Liver (tissue), 9 donors: Measurements from ENCODE around the gene PTPN14. TPM values are rescaled to one million over a fixed set of nuclear protein-coding genes. Genes with fewer than 3 reads are reported as not detected.

Experiments used
- DNase-seq: peaks from one replicate; pipeline ENCODE4 v3.0.0-alpha.2; 2017; ENCODE audit warnings: low spot score
- H3K27ac ChIP-seq, 2 donors: one replicate each; pipeline ENCODE4 v1.7.0; 2013; ENCODE audit warnings: inconsistent platforms in 2 of 2, low read length in 2 of 2, control low read depth in 1 of 2, low read depth in 1 of 2, mild to moderate bottlenecking in 1 of 2
- H3K27me3 ChIP-seq, 4 donors: one replicate each; pipeline versions ENCODE4 v1.6.1 to v1.7.0; 2013; ENCODE audit warnings: low read length in 3 of 4, inconsistent platforms in 1 of 4, mild to moderate bottlenecking in 1 of 4, moderate library complexity in 1 of 4; ENCODE audit not compliant: control insufficient read depth in 4 of 4, insufficient read depth in 4 of 4
- H3K36me3 ChIP-seq, 4 donors: one replicate each; pipeline versions ENCODE4 v1.6.1 to v1.7.0; 2013; ENCODE audit warnings: low read length in 3 of 4, mild to moderate bottlenecking in 3 of 4, low read depth in 1 of 4, moderate library complexity in 1 of 4; ENCODE audit not compliant: control insufficient read depth in 4 of 4, insufficient read depth in 3 of 4
- H3K4me1 ChIP-seq, 4 donors: one replicate each; pipeline versions ENCODE4 v1.6.1 to v1.7.0; 2013; ENCODE audit warnings: low read length in 3 of 4, mild to moderate bottlenecking in 3 of 4, moderate library complexity in 1 of 4; ENCODE audit not compliant: control insufficient read depth in 4 of 4, insufficient read depth in 4 of 4
- H3K4me3 ChIP-seq, 3 donors: one replicate each; pipeline versions ENCODE4 v1.6.1 to v1.7.0; 2013; ENCODE audit warnings: low read length in 3 of 3, control low read depth in 1 of 3, low read depth in 1 of 3, mild to moderate bottlenecking in 1 of 3
- H3K9ac ChIP-seq, 2 donors: one replicate each; pipeline ENCODE4 v1.7.0; 2013; ENCODE audit warnings: low read length in 2 of 2, mild to moderate bottlenecking in 2 of 2, moderate library complexity in 2 of 2, control low read depth in 1 of 2, low read depth in 1 of 2
- H3K9me3 ChIP-seq, 4 donors: one replicate each; pipeline versions ENCODE4 v1.6.1 to v1.7.0; 2013; ENCODE audit warnings: low read length in 3 of 4; ENCODE audit not compliant: control insufficient read depth in 4 of 4
- CTCF ChIP-seq: fragments of 150-350 bp; IDR thresholded peaks from 2 replicates; pipeline ENCODE4 v1.5.1; 2017; ENCODE audit warnings: improper control_type of control experiment, low read depth, low read length; ENCODE audit not compliant: missing input control
- EGR1 ChIP-seq, 2 donors: IDR thresholded peaks; 2 replicates each; pipeline ENCODE4 v1.6.1; 2016 to 2018; ENCODE audit warnings: antibody characterized with exemption in 2 of 2, low read depth in 2 of 2
- FOXA1 ChIP-seq: IDR thresholded peaks from 2 replicates; pipeline ENCODE4 v1.6.1; 2016; ENCODE audit warnings: antibody characterized with exemption
- FOXA2 ChIP-seq: IDR thresholded peaks from 2 replicates; pipeline ENCODE4 v1.6.1; 2016; ENCODE audit warnings: antibody characterized with exemption
- GABPA ChIP-seq, 2 donors: IDR thresholded peaks in 1 of 2; conservative IDR thresholded peaks in 1 of 2; 2 replicates each; pipeline ENCODE4 v1.6.1; 2016; ENCODE audit warnings: antibody characterized with exemption in 2 of 2, mild to moderate bottlenecking in 1 of 2, moderate library complexity in 1 of 2
- HNF4G ChIP-seq: IDR thresholded peaks from 2 replicates; pipeline ENCODE4 v1.6.1; 2016; ENCODE audit warnings: antibody characterized with exemption
- MAX ChIP-seq: IDR thresholded peaks from 2 replicates; pipeline ENCODE4 v1.6.1; 2016; ENCODE audit warnings: antibody characterized with exemption
- NR2F2 ChIP-seq: IDR thresholded peaks from 2 replicates; pipeline ENCODE4 v1.6.1; 2016; ENCODE audit warnings: antibody characterized with exemption
- RAD21 ChIP-seq, 2 donors: IDR thresholded peaks; 2 replicates each; pipeline ENCODE4 v1.6.1; 2016; ENCODE audit warnings: antibody characterized with exemption in 2 of 2, mild to moderate bottlenecking in 2 of 2
- SP1 ChIP-seq: IDR thresholded peaks from 2 replicates; pipeline ENCODE4 v1.6.1; 2018; ENCODE audit warnings: antibody characterized with exemption, mild to moderate bottlenecking
- YY1 ChIP-seq: IDR thresholded peaks from 2 replicates; pipeline ENCODE4 v1.6.1; 2016; ENCODE audit warnings: antibody characterized with exemption, mild to moderate bottlenecking
- WGBS: extraction: QIAGEN DNeasy Blood & Tissue Kit; methylation state at CpG from one replicate; pipeline ENCODE4 v1.1.7; 2013; 5-methylcytosine and 5-hydroxymethylcytosine counted together
- polyA plus RNA-seq, 2 donors: library from polyadenylated mRNA; stranded (reverse) in 1 of 2; unstranded in 1 of 2; fragments of 200-250 nt in 1 of 2; fragments of >200 nt in 1 of 2; fragmentation: Nextera tagmentation in 1 of 2; extraction: Ambion mirVana in 1 of 2; gene quantifications; one replicate each; pipeline versions ENCODE4 v1.2.1 to v1.2.3, GENCODE V29; 2013 to 2015
- total RNA-seq, 2 donors: library from RNA; depleted of rRNA; stranded (reverse); fragments of >200 nt; gene quantifications; one replicate each; pipeline ENCODE4 v1.2.3, GENCODE V29; 2014
- TF ChIP-seq, protein P1 (sequence below): IDR thresholded peaks from 2 replicates; pipeline ENCODE4 v1.6.1; 2016; ENCODE audit warnings: antibody characterized with exemption
- TF ChIP-seq, protein P2 (sequence below): IDR thresholded peaks from 2 replicates; pipeline ENCODE4 v1.6.1; 2016; ENCODE audit warnings: antibody characterized with exemption, mild to moderate bottlenecking
- TF ChIP-seq, protein P3 (sequence below): IDR thresholded peaks from 2 replicates; pipeline ENCODE4 v1.6.1; 2016; ENCODE audit warnings: antibody characterized with exemption
- donor health status: healthy.
- donor health status: healthy.
- donor health status: healthy.
- donor health status: healthy.
- donor health status: healthy.

PTPN14 gene
- total and polyA plus RNA-seq, 4 donors, result 0.54 to 3.2 (median 1.5) TPM

DNA sequence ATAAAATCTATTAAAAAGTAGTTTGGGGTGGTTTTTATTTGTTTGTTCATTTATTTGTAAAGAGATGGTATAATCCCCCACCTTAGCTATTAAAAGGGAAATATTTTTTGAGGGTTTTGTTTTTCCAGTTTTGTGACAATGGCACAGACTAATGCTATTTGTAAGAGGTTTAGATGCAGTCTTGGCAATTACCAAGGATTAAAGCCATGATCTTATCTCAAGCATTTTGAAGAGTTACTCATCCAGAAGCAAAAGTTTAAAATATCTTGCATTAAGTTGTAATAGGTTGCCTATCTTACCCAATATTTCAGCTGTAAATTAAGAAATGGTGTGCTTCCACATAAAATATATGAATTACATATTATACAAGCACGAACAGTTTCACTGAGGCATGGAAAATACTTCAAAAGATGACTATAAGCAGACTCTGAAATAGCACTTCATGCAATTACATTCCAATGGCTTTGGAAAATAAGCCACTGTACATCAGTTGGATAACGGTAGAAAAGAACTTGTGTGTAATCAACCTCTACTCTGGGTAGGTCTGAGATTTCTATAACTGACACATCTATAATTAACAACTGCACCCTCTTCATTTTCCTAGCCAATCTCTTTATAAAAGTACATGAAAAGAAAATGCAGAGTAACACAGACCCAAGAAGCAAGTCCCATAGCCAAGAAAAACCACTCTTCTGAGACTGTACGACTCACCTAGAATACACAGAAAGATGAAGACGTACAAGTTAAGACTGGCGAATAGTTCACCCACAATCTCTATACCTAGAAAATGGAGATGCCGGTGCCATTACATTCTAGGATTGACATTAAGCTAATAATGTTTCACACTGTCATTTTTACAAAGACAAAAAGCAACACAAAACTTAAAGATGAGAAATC lies 95.2 kb downstream of the PTPN14 start:
- Histone ChIP-seq H3K4me1 (no peaks in the 10 kb centered on the region), H3K4me3 (no peak overlapping the region), H3K9me3 (no peaks in the 10 kb centered on the region), H3K27me3 (no peaks in the 10 kb centered on the region), H3K36me3 (no peaks in the 10 kb centered on the region), H3K27ac (no peak overlapping the region), H3K9ac (no peak overlapping the region)
- no peak for TF ChIP-seq MAX
- no peak for TF ChIP-seq FOXA2
- TF ChIP-seq HNF4G, result no peak
- TF ChIP-seq YY1, result no peak
- TF ChIP-seq EGR1 (IDR thresholded peaks at IDR 0.05; ENCODE audit: low read depth in 2 of 2), result no peak
- TF ChIP-seq GABPA (IDR thresholded peaks at IDR 0.05 in 1 of 2, conservative IDR thresholded peaks at IDR 0.05 in 1 of 2), result no peak
- no peak for TF ChIP-seq FOXA1
- no peak for DNase-seq
- 76% methylated on average over 6 of the region's 6 CpGs for WGBS

DNA sequence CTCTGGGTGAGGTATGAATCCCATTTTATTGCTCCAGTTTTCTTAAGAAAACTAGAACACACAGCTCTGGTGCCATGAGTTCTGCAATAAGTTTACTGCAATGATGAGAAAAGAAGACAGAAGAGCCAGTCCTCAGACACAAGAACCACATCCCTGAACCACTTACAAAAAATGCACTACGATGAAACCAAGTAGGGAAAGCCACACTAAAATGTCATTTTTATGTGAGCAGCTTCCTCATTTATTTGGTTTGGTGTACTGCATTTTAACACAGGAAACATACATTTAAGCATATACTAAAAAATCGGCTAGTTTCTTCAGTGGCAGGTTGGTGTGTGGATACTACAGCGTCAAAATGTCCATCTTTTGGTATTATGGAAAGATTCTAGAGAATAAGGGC lies 95.9 kb downstream of the PTPN14 start:
- WGBS, result 77% methylated on average over 3 of the region's 3 CpGs
- H3K9me3 ChIP-seq, result no peaks in the 10 kb centered on the region
- H3K27ac ChIP-seq, result no peak overlapping the region
- H3K36me3 ChIP-seq, result no peaks in the 10 kb centered on the region
- no peak overlapping the region for H3K9ac ChIP-seq
- H3K4me3 ChIP-seq, result no peak overlapping the region
- no peak for DNase-seq
- H3K27me3 ChIP-seq, result no peaks in the 10 kb centered on the region
- no peaks in the 10 kb centered on the region for H3K4me1 ChIP-seq
- TF ChIP-seq, protein P1, sequence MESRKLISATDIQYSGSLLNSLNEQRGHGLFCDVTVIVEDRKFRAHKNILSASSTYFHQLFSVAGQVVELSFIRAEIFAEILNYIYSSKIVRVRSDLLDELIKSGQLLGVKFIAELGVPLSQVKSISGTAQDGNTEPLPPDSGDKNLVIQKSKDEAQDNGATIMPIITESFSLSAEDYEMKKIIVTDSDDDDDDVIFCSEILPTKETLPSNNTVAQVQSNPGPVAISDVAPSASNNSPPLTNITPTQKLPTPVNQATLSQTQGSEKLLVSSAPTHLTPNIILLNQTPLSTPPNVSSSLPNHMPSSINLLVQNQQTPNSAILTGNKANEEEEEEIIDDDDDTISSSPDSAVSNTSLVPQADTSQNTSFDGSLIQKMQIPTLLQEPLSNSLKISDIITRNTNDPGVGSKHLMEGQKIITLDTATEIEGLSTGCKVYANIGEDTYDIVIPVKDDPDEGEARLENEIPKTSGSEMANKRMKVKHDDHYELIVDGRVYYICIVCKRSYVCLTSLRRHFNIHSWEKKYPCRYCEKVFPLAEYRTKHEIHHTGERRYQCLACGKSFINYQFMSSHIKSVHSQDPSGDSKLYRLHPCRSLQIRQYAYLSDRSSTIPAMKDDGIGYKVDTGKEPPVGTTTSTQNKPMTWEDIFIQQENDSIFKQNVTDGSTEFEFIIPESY, result no peak

- H3K4me1 ChIP-seq, result no peaks in the 10 kb centered on the region
Observed at GRCh38 chr1:214454569-214455396, 96.6 kb downstream of the PTPN14 start.

More at GRCh38 chr1:214454569-214455396, 96.6 kb downstream of the PTPN14 start:
- Histone ChIP-seq H3K36me3 (no peaks in the 10 kb centered on the region), H3K4me3 (no peak overlapping the region), H3K27me3 (no peaks in the 10 kb centered on the region), H3K27ac (no peak overlapping the region), H3K9me3 (no peaks in the 10 kb centered on the region), H3K9ac (no peak overlapping the region)
- TF ChIP-seq SP1 (no peak), MAX (no peak), RAD21 (IDR thresholded peaks at IDR 0.05) (no peak), FOXA2 (no peak), YY1 (no peak), FOXA1 (no peak), EGR1 (IDR thresholded peaks at IDR 0.05; ENCODE audit: low read depth in 2 of 2) (no peak), CTCF (no peak), NR2F2 (no peak)
- TF ChIP-seq, protein P2, sequence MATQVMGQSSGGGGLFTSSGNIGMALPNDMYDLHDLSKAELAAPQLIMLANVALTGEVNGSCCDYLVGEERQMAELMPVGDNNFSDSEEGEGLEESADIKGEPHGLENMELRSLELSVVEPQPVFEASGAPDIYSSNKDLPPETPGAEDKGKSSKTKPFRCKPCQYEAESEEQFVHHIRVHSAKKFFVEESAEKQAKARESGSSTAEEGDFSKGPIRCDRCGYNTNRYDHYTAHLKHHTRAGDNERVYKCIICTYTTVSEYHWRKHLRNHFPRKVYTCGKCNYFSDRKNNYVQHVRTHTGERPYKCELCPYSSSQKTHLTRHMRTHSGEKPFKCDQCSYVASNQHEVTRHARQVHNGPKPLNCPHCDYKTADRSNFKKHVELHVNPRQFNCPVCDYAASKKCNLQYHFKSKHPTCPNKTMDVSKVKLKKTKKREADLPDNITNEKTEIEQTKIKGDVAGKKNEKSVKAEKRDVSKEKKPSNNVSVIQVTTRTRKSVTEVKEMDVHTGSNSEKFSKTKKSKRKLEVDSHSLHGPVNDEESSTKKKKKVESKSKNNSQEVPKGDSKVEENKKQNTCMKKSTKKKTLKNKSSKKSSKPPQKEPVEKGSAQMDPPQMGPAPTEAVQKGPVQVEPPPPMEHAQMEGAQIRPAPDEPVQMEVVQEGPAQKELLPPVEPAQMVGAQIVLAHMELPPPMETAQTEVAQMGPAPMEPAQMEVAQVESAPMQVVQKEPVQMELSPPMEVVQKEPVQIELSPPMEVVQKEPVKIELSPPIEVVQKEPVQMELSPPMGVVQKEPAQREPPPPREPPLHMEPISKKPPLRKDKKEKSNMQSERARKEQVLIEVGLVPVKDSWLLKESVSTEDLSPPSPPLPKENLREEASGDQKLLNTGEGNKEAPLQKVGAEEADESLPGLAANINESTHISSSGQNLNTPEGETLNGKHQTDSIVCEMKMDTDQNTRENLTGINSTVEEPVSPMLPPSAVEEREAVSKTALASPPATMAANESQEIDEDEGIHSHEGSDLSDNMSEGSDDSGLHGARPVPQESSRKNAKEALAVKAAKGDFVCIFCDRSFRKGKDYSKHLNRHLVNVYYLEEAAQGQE, result no peak
- TF ChIP-seq, protein P1, result no peak
- TF ChIP-seq, protein P3, sequence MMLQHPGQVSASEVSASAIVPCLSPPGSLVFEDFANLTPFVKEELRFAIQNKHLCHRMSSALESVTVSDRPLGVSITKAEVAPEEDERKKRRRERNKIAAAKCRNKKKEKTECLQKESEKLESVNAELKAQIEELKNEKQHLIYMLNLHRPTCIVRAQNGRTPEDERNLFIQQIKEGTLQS, result no peak
- no peak for DNase-seq
- WGBS, result 62% methylated on average over 3 of the region's 3 CpGs
